Lung microvascular endothelial cell (primary cell): ENCODE results near the gene ABCA8. TPM values are rescaled to one million over a fixed set of nuclear protein-coding genes. Genes with fewer than 3 reads are reported as not detected.
"Not testable (repeated sequence)": the region's sequence is repeated elsewhere in the genome, so short reads cannot be mapped to it uniquely, and the experiment has no call there.

Experiments used
- DNase-seq, 2 donors: peaks; one replicate each; pipeline versions ENCODE4 v3.0.0 to v3.0.0-alpha.2; 2010; ENCODE audit warnings: low read depth in 2 of 2
- total RNA-seq: library from RNA; depleted of rRNA; stranded (reverse); fragments of >200 nt; gene quantifications from 2 replicates; pipeline ENCODE4 v1.2.1, GENCODE V29; 2014

The ABCA8 gene
- total RNA-seq, 1 donor from 2014 or later, result not detected

- not testable (repeated sequence) for DNase-seq
Measured at GRCh38 chr17:68943812-68944182, 11.4 kb downstream of the ABCA8 start.

DNA sequence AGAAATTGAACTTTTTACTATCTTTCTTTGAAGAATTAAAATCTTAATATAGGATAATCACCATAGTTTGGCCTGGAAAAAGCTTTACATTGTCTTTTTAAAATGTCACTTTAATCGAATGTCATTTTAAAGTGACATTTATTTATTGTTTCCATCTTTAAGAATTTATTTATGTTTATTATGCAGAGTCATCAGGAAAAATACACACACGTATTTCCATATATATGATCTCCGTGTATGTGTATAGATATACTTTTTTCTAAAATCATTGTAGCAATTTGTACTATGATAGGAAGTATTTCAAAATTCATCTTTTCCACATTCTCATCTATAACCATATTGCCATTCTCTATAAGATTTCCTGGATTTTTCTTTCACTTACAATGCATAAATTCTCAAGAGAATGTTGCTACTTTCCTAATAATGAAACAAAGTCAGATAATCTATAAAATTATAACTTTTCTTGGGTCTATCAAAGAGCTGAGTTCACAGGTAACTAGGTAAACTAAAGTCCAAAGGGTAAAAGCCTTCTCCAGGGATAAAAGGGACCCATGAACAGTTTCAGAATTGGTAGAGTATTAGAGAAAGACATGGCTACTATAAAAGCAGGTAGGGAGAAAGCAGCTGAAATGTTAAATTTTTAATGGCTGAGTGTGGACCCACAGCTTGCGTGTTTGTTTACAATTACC is 11.9 kb downstream of the ABCA8 start:
- no peak for DNase-seq

DNA sequence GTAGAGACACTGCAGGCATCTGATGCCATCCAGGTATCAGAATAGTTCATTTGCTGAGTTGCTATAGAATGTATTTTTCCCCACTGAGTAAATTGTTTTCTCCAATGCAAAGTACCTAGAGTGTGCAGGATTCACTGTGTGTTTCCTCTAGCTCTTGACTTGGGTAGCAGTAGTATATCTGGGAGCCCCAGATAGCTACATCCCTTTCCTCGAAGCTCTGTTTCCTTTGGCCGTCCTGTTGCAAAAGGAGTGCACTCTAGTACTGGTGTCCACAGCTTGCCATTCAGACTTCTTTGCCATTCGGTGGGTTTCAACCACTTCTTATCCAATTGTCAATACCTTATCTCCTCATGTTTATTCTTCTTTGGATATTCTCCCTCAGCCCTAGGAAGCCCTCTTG is 12.8 kb downstream of the ABCA8 start:
- DNase-seq, result no peak

DNA sequence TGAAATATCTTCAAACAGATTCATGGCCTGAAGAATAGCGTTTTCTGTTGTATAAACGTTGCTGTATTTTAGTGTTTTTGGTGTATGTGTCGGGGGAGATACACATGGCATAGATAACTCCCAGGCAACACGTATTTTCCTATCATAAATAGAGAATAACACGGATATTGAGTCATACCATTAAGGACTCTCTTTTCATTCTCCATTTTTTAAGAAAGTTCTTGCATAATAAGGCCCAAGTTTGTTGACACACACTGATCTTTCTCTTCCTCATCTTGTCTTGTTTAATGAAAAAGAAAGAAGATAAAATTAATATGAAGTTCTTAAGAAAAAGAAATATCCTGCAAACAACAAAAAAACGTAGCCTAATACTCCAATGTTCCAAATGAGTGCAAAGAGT is 13.4 kb downstream of the ABCA8 start:
- DNase-seq, result peak in 1 of 2 donors; percentile 14

DNA sequence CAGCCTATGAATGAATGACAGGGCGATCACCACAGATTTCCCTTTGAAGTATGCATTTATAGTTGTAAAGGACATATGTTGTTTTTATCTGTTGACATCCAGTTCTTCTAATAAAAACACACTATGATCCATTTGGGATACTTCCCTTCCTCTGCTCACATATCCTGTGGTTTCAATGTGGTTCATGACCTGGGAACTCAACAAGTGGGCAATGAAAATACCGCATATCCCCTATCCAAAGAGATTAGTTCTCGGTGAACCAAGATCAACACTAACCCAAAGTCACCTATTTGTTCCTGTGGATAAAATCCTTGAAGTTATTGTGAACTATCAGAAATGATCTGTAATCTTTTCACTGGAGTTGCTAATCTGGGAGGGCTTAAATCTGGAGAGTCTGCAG is 16.0 kb downstream of the ABCA8 start:
- peak; percentile 75 to 91 for DNase-seq

- DNase-seq, result no peak
Measured at GRCh38 chr17:68937890-68938514, 17.2 kb downstream of the ABCA8 start.

DNA sequence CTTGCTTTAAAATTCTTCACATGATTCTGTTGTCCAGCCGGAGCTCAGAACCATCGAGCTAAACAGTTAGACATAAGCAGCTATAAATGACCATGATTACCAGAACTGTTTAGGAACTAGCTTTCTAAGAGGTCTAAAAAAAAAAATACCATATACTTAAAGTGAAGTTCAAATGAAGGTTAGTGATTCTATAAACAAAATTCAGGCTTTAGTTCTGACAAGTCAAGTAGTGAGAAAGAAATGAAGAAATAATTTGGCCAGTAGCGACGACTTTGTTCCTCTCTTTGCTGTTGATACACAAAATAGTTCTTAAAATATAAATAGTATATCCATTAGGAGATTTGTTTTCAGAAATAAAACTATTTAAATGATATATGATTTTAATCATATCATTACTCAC is 27.7 kb downstream of the ABCA8 start:
- no peak for DNase-seq

GRCh38 chr17:68924793-68925720 is 30.1 kb downstream of the ABCA8 start:
- no peak for DNase-seq

DNA sequence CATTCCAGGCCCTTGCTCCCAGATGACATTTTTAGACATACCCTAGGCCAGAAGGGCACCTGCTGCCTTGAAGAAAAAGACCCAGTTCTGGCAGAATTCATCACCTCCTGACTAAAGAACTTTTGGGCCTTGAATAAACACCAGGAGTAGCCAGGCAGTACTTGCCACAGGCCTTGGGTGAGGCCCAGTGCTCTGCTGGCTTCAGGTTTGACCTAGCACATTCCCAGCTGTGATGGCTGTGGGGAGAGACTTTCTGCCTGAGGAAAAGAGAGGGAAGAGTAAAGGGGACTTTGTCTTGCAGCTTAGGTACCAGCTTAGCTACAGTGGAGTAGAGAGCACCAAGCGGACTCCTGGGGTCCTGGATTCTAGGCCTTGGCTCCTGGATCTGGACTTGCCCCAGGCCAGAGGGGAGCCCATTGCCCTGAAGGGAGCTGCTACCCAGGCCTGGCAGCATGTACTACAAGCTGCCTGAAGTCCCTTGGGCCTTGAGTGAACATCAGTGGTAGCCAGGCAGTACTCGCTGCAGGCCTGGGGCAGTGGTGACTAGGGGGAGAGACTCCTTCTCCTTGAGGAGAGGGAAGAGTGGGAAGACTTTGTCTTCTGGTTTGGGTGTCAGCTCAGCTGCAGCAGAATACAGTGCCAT is 44.3 kb downstream of the ABCA8 start:
- no peak for DNase-seq

DNA sequence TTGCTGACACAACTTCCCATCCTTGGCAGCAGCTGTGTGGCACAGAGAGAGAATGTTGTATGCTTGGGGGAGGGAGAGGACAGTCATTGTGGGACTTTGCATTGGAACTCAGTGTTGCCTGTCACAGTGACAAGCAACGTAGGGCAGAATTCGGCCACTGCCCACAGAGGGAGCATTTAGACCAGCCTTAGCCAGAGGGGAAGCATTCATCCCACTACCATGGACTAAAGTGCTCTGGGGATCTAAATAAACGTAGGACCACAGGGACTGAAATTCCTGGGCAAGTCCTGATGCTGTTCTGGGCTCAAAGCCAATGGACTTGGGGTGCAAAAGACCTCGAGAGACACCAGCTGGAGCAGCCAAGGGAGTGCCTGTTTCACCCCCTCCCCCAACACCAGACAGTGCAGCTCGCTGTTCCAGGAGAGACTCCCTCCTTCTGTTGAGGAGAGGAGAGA is 44.9 kb downstream of the ABCA8 start:
- DNase-seq, result peak in 1 of 2 donors; percentile 16

DNA sequence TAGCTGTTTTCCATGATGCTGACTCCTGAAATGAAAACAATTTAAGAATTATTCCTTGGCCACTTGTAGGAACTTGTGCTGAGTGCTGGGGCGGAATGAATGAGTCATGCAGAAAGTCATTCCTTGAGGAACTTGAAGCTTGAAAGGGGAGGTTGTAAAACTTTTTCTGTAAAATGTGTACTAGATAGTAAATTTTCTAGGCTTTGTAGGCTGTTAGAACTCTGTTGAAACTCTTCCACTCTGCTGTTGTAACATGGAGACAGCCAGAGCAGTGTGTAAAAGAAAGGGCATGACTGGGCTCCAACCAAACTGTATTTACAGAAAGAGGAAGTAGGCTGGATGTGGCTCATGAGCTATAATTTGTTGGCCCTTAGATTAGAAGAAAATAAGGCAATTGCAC is 46.1 kb downstream of the ABCA8 start:
- DNase-seq, result peak in 1 of 2 donors; percentile 88

DNA sequence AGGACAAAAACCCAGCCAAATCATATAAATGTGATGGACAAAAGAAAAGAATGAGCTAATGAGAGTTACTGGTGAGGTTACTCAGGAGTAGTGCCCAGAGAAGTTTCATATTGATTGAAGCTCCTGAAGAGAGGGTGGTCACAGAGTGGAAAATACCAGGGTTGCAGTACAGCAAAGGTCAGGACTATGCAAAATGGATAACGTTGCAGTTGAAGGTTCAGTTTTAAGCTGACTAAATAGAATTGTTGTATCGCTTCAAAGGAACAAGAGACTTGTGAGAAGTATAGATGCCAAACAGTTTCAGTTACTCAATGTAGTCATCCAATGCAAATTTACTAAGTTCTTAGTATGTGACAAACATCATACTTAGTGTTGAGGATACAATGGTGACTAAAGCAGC is 47.1 kb downstream of the ABCA8 start:
- no peak for DNase-seq

GRCh38 chr17:68906638-68907037 is 48.6 kb downstream of the ABCA8 start:
- peak; percentile 37 to 65 for DNase-seq

DNA sequence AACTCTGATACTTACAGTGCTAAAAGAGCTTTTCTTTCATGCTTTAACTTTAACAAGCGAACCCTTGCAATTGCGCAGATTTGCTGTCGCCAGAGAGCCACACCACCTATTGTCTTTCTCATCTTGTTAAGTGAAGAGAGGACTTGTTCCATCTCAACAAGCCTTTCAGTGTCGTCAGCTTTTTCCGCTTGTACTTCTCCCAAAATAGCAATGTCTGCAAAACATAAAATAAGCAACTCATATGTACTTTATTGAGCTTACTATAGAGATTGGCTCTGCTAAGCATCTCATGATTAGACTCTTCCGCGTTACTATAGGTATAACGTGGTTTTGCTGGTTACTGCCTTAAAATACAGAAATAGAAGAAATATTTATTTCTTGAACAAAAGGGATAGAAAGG is 51.9 kb downstream of the ABCA8 start:
- no peak for DNase-seq

- no peak for DNase-seq
Measured at GRCh38 chr17:68897557-68897956, 57.6 kb downstream of the ABCA8 start.

GRCh38 chr17:68892658-68893057 is 62.5 kb downstream of the ABCA8 start:
- peak in 1 of 2 donors; percentile 37 for DNase-seq

DNA sequence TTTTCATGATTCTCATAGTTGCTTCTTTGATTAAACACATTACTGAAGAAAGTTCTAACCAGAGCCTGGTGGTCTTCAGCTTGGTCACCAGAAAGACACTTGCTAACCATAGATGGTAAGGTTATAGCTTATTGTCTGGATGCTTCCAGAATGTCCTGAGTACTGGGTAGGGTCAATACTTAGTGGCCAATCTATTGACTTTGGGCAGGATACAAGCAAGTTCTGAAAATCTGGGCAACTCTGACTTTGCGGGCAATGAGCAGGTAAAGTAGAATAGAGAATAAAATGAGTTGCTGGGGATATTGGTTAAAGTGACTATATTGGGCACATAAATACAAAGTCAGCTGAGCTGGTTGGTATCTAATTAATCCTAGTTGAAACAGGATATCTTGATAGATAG is 63.0 kb downstream of the ABCA8 start:
- no peak for DNase-seq

DNA sequence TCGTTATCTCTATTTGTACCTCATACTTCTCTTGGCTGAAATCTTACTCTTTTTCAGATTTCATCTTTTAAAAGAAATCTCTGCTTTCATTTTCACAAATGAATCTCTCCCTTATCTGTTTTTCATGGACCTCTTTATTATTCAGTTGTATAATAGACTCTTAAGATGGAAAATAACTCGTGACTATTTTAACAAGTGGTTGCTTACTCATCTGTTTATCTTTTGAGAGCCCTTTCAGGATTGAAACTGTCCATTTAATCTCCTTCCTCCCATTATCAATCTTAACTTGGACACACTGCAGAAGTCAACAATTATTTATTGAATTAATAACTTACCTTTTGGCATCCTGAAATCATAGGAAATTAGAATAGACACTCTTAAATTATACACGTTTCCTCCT is 68.8 kb downstream of the ABCA8 start:
- peak in 1 of 2 donors; percentile 15 for DNase-seq

GRCh38 chr17:68884888-68885287 is 70.3 kb downstream of the ABCA8 start:
- no peak for DNase-seq

GRCh38 chr17:68878226-68878885 is 76.8 kb downstream of the ABCA8 start:
- DNase-seq, result no peak

DNA sequence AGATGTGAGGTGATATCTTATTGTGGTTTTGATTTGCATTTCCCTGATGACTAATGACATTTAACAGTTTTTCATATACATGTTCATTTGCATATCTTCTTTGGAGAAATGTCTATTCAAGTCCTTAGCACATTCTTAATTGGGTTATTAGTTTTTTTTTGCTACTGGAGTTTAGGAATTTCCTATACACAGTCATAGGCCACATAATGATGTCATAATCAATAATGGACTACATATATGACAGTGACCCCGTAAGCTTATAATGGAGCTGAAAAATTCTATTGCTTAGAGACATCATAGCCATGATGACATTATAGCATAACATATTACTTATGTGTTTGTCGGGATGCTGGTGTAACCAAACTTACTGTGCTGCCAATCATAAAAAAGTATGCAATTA is 83.7 kb downstream of the ABCA8 start:
- no peak for DNase-seq
